ENCODE results near the gene CDKL4.

The CDKL4 gene

DNA sequence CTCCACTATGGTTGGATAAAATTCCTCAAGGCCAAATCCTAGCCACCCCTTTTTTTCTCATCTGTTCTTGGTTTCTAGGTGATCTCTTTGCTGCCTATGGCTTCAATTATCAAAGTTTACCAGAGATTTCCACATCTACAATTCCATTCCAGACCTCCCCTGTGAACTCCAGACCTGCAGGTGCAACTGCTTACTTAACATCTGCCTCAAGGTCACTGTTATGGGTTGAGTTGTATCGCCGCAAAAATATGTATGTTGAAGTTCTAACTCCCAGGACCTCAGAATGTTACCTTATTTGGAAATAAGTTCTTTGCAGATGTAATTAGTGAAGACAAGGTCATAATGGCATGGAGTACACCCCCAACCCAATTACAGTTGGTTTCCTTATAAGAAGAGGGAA lies 62.5 kb downstream of the CDKL4 start:
- Histone ChIP-seq H3K27me3 (ENCODE audit: control insufficient read depth in 1 of 2, insufficient read depth in 1 of 2, low read length in 2 of 2) (no peaks in the 10 kb centered on the region), H2BK5ac (ENCODE audit: low read depth, low read length, poor library complexity, severe bottlenecking) (no peak overlapping the region), H3K9ac (ENCODE audit: low read length) (no peak overlapping the region), H2AK5ac (ENCODE audit: low read length, severe bottlenecking) (no peak overlapping the region), H3K18ac (ENCODE audit: low read depth in 1 of 2, low read length in 2 of 2) (no peak overlapping the region), H3K4me3 (ENCODE audit: insufficient read depth in 1 of 2, low read depth in 1 of 2, low read length in 2 of 2) (no peak overlapping the region), H2BK15ac (ENCODE audit: low read depth, poor library complexity, severe bottlenecking) (no peak overlapping the region), H4K91ac (ENCODE audit: low read length) (no peak overlapping the region), H2BK120ac (ENCODE audit: low read depth, low read length) (no peak overlapping the region), H3K4me2 (ENCODE audit: low read length, poor library complexity, severe bottlenecking) (no peak overlapping the region), H3K9me3 (ENCODE audit: control insufficient read depth, low read length) (no peaks in the 10 kb centered on the region), H2BK12ac (ENCODE audit: low read length in 2 of 2) (no peak overlapping the region), H4K8ac (ENCODE audit: low read length) (no peak overlapping the region), H3K27ac (ENCODE audit: low read length, poor library complexity, severe bottlenecking) (no peak overlapping the region), H3K4me1 (ENCODE audit: control insufficient read depth, insufficient read depth, low read depth, low read length) (peaks cover 1% of the 10 kb centered on the region), H3K23ac (ENCODE audit: low read length in 2 of 2) (no peak overlapping the region), H3K14ac (ENCODE audit: low read length in 2 of 2) (no peak overlapping the region), H3K36me3 (ENCODE audit: control insufficient read depth in 1 of 2, insufficient read depth in 2 of 2, low read depth in 1 of 2, low read length in 2 of 2) (peaks cover 9 to 17% of the 10 kb centered on the region in 2 experiments), H2AFZ (ENCODE audit: low read depth, low read length) (no peak overlapping the region), H3K79me1 (replicated peaks; ENCODE audit: low read length, poor library complexity, severe bottlenecking) (no peaks in the 10 kb centered on the region), H3K4ac (ENCODE audit: low read depth in 1 of 2, low read length in 2 of 2) (no peak overlapping the region)
- 100% methylated on average over 2 of the region's 2 CpGs for WGBS
- no peak for DNase-seq

GRCh38 chr2:39179974-39180960 lies 63.5 kb downstream of the CDKL4 start:
- no peak overlapping the region for H2AK5ac ChIP-seq (ENCODE audit: low read length, severe bottlenecking)
- H4K8ac ChIP-seq (ENCODE audit: low read length) = no peak overlapping the region
- H2BK120ac ChIP-seq (ENCODE audit: low read depth, low read length) = no peak overlapping the region
- no peaks in the 10 kb centered on the region for H3K79me1 ChIP-seq (replicated peaks; ENCODE audit: low read length, poor library complexity, severe bottlenecking)
- H3K23ac ChIP-seq (ENCODE audit: low read length in 2 of 2) = no peak overlapping the region
- H3K9me3 ChIP-seq (ENCODE audit: control insufficient read depth, low read length) = no peaks in the 10 kb centered on the region
- WGBS = 85% methylated on average over 9 of the region's 12 CpGs
- H2BK12ac ChIP-seq (ENCODE audit: low read length in 2 of 2) = no peak overlapping the region
- H3K4me2 ChIP-seq (ENCODE audit: low read length, poor library complexity, severe bottlenecking) = no peak overlapping the region
- no peak overlapping the region for H4K91ac ChIP-seq (ENCODE audit: low read length)
- no peak overlapping the region for H3K18ac ChIP-seq (ENCODE audit: low read depth in 1 of 2, low read length in 2 of 2)
- H2BK15ac ChIP-seq (ENCODE audit: low read depth, poor library complexity, severe bottlenecking) = no peak overlapping the region
- no peak overlapping the region for H3K4ac ChIP-seq (ENCODE audit: low read depth in 1 of 2, low read length in 2 of 2)
- H3K9ac ChIP-seq (ENCODE audit: low read length) = no peak overlapping the region
- DNase-seq = no peak
- no peak overlapping the region for H3K27ac ChIP-seq (ENCODE audit: low read length, poor library complexity, severe bottlenecking)
- H3K4me3 ChIP-seq (ENCODE audit: insufficient read depth in 1 of 2, low read depth in 1 of 2, low read length in 2 of 2) = no peak overlapping the region
- peaks cover 1% of the 10 kb centered on the region for H3K4me1 ChIP-seq (ENCODE audit: control insufficient read depth, insufficient read depth, low read depth, low read length)
- H2BK5ac ChIP-seq (ENCODE audit: low read depth, low read length, poor library complexity, severe bottlenecking) = no peak overlapping the region
- no peak overlapping the region for H3K14ac ChIP-seq (ENCODE audit: low read length in 2 of 2)
- peaks cover 9 to 17% of the 10 kb centered on the region in 2 experiments for H3K36me3 ChIP-seq (ENCODE audit: control insufficient read depth in 1 of 2, insufficient read depth in 2 of 2, low read depth in 1 of 2, low read length in 2 of 2)
- no peak overlapping the region for H2AFZ ChIP-seq (ENCODE audit: low read depth, low read length)
- H3K27me3 ChIP-seq (ENCODE audit: control insufficient read depth in 1 of 2, insufficient read depth in 1 of 2, low read length in 2 of 2) = no peaks in the 10 kb centered on the region

DNA sequence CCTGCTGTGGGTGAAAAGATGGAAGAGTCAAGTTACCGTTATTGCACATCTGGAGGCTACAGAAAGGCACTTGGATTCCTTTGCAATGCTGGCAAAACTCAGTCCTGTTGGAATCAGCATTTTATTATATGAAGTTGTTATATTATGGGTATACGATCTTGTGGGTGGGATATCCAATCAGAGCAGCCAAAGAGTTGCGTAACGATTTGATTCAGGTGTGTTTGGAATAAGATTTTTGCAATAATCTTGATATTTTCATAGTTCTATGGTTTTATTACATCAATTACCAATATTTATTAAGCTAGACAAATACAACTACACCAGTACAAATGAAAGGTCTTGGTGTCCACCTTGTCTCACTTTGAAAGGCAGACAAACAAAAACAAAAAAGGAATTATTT lies 65.0 kb downstream of the CDKL4 start:
- H3K4me1 ChIP-seq (ENCODE audit: control insufficient read depth, insufficient read depth, low read depth, low read length) = peaks cover 1% of the 10 kb centered on the region
- no peak overlapping the region for H3K14ac ChIP-seq (ENCODE audit: low read length in 2 of 2)
- H3K9ac ChIP-seq (ENCODE audit: low read length) = no peak overlapping the region
- H4K8ac ChIP-seq (ENCODE audit: low read length) = no peak overlapping the region
- no peak overlapping the region for H3K4me2 ChIP-seq (ENCODE audit: low read length, poor library complexity, severe bottlenecking)
- no peaks in the 10 kb centered on the region for H3K27me3 ChIP-seq (ENCODE audit: control insufficient read depth in 1 of 2, insufficient read depth in 1 of 2, low read length in 2 of 2)
- no peak overlapping the region for H2BK120ac ChIP-seq (ENCODE audit: low read depth, low read length)
- 96% methylated on average over 2 of the region's 4 CpGs for WGBS
- no peaks in the 10 kb centered on the region for H3K9me3 ChIP-seq (ENCODE audit: control insufficient read depth, low read length)
- DNase-seq = no peak
- no peak overlapping the region for H4K91ac ChIP-seq (ENCODE audit: low read length)
- no peak overlapping the region for H3K27ac ChIP-seq (ENCODE audit: low read length, poor library complexity, severe bottlenecking)
- H2BK5ac ChIP-seq (ENCODE audit: low read depth, low read length, poor library complexity, severe bottlenecking) = no peak overlapping the region
- H3K4me3 ChIP-seq (ENCODE audit: insufficient read depth in 1 of 2, low read depth in 1 of 2, low read length in 2 of 2) = no peak overlapping the region
- no peak overlapping the region for H2AK5ac ChIP-seq (ENCODE audit: low read length, severe bottlenecking)
- H3K18ac ChIP-seq (ENCODE audit: low read depth in 1 of 2, low read length in 2 of 2) = no peak overlapping the region
- no peaks in the 10 kb centered on the region for H3K79me1 ChIP-seq (replicated peaks; ENCODE audit: low read length, poor library complexity, severe bottlenecking)
- H3K23ac ChIP-seq (ENCODE audit: low read length in 2 of 2) = no peak overlapping the region
- no peak overlapping the region for H2BK15ac ChIP-seq (ENCODE audit: low read depth, poor library complexity, severe bottlenecking)
- peaks cover 9 to 12% of the 10 kb centered on the region in 2 experiments for H3K36me3 ChIP-seq (ENCODE audit: control insufficient read depth in 1 of 2, insufficient read depth in 2 of 2, low read depth in 1 of 2, low read length in 2 of 2)
- no peak overlapping the region for H2AFZ ChIP-seq (ENCODE audit: low read depth, low read length)
- H3K4ac ChIP-seq (ENCODE audit: low read depth in 1 of 2, low read length in 2 of 2) = no peak overlapping the region
- no peak overlapping the region for H2BK12ac ChIP-seq (ENCODE audit: low read length in 2 of 2)

- no peak overlapping the region for H3K4me2 ChIP-seq (ENCODE audit: low read length, poor library complexity, severe bottlenecking)
- no peak overlapping the region for H4K91ac ChIP-seq (ENCODE audit: low read length)
- H3K27ac ChIP-seq (ENCODE audit: low read length, poor library complexity, severe bottlenecking) = no peak overlapping the region
Measured at GRCh38 chr2:39176997-39177396, 66.8 kb downstream of the CDKL4 start.

More at GRCh38 chr2:39176997-39177396, 66.8 kb downstream of the CDKL4 start:
- no peaks in the 10 kb centered on the region for H3K79me1 ChIP-seq (replicated peaks; ENCODE audit: low read length, poor library complexity, severe bottlenecking)
- DNase-seq = no peak
- no peak overlapping the region for H2BK12ac ChIP-seq (ENCODE audit: low read length in 2 of 2)
- no peak overlapping the region for H3K9ac ChIP-seq (ENCODE audit: low read length)
- H3K4ac ChIP-seq (ENCODE audit: low read depth in 1 of 2, low read length in 2 of 2) = no peak overlapping the region
- H3K18ac ChIP-seq (ENCODE audit: low read depth in 1 of 2, low read length in 2 of 2) = no peak overlapping the region
- no peak overlapping the region for H3K14ac ChIP-seq (ENCODE audit: low read length in 2 of 2)
- H3K23ac ChIP-seq (ENCODE audit: low read length in 2 of 2) = no peak overlapping the region
- no peak overlapping the region for H3K4me3 ChIP-seq (ENCODE audit: insufficient read depth in 1 of 2, low read depth in 1 of 2, low read length in 2 of 2)
- peaks cover 1% of the 10 kb centered on the region for H3K4me1 ChIP-seq (ENCODE audit: control insufficient read depth, insufficient read depth, low read depth, low read length)
- H4K8ac ChIP-seq (ENCODE audit: low read length) = no peak overlapping the region
- no peak overlapping the region for H2BK15ac ChIP-seq (ENCODE audit: low read depth, poor library complexity, severe bottlenecking)
- H2BK5ac ChIP-seq (ENCODE audit: low read depth, low read length, poor library complexity, severe bottlenecking) = no peak overlapping the region
- 67% methylated on average over 4 of the region's 4 CpGs for WGBS
- H2AFZ ChIP-seq (ENCODE audit: low read depth, low read length) = no peak overlapping the region
- peaks cover 5 to 7% of the 10 kb centered on the region in 2 experiments for H3K36me3 ChIP-seq (ENCODE audit: control insufficient read depth in 1 of 2, insufficient read depth in 2 of 2, low read depth in 1 of 2, low read length in 2 of 2)
- H3K9me3 ChIP-seq (ENCODE audit: control insufficient read depth, low read length) = no peaks in the 10 kb centered on the region
- no peaks in the 10 kb centered on the region for H3K27me3 ChIP-seq (ENCODE audit: control insufficient read depth in 1 of 2, insufficient read depth in 1 of 2, low read length in 2 of 2)
- H2BK120ac ChIP-seq (ENCODE audit: low read depth, low read length) = no peak overlapping the region
- no peak overlapping the region for H2AK5ac ChIP-seq (ENCODE audit: low read length, severe bottlenecking)

Data from mesenchymal stem cell (in vitro differentiated cells and primary cell).